ENCODE data around the gene ZNF212. TPM values are rescaled to one million over a fixed set of nuclear protein-coding genes. Genes with fewer than 3 reads are reported as not detected.
"Not testable (repeated sequence)": the region's sequence is repeated elsewhere in the genome, so short reads cannot be mapped to it uniquely, and the experiment has no call there.

Gene ZNF212
- total RNA-seq, 1 donor from 2014 or later = 11.7 TPM

- no peak for DNase-seq (ENCODE audit: low spot score)
Observed at GRCh38 chr7:149218469-149219420, 20.7 kb upstream of the ZNF212 start.

GRCh38 chr7:149220534-149220933, 18.9 kb upstream of the ZNF212 start:
- DNase-seq (ENCODE audit: low spot score) = no peak

- DNase-seq (ENCODE audit: low spot score) = no peak
Observed at GRCh38 chr7:149223176-149223575, 16.3 kb upstream of the ZNF212 start.

GRCh38 chr7:149223761-149224160, 15.7 kb upstream of the ZNF212 start:
- no peak for DNase-seq (ENCODE audit: low spot score)

GRCh38 chr7:149224352-149224751, 15.1 kb upstream of the ZNF212 start:
- no peak for DNase-seq (ENCODE audit: low spot score)

- DNase-seq (ENCODE audit: low spot score) = no peak
Observed at GRCh38 chr7:149225106-149225505, 14.3 kb upstream of the ZNF212 start.

GRCh38 chr7:149225656-149226055, 13.8 kb upstream of the ZNF212 start:
- DNase-seq (ENCODE audit: low spot score) = no peak

GRCh38 chr7:149226366-149226765, 13.1 kb upstream of the ZNF212 start:
- not testable (repeated sequence) for DNase-seq (ENCODE audit: low spot score)

GRCh38 chr7:149226840-149227494, 12.5 kb upstream of the ZNF212 start:
- DNase-seq (ENCODE audit: low spot score) = no peak

GRCh38 chr7:149228831-149229471, 10.5 kb upstream of the ZNF212 start:
- no peak for DNase-seq (ENCODE audit: low spot score)

GRCh38 chr7:149229526-149229925, 9.9 kb upstream of the ZNF212 start:
- no peak for DNase-seq (ENCODE audit: low spot score)

GRCh38 chr7:149232362-149232761, 7.1 kb upstream of the ZNF212 start:
- no peak for DNase-seq (ENCODE audit: low spot score)

GRCh38 chr7:149233655-149234204, 5.7 kb upstream of the ZNF212 start:
- not testable (repeated sequence) for DNase-seq (ENCODE audit: low spot score)

GRCh38 chr7:149237502-149237901, 1.9 kb upstream of the ZNF212 start:
- no peak for DNase-seq (ENCODE audit: low spot score)

GRCh38 chr7:149238051-149238450, 1.4 kb upstream of the ZNF212 start:
- DNase-seq (ENCODE audit: low spot score) = no peak

GRCh38 chr7:149240637-149241036, 1.2 kb downstream of the ZNF212 start:
- no peak for DNase-seq (ENCODE audit: low spot score)

- no peak for DNase-seq (ENCODE audit: low spot score)
Observed at GRCh38 chr7:149241696-149242095, 2.2 kb downstream of the ZNF212 start.

GRCh38 chr7:149245244-149245643, 5.8 kb downstream of the ZNF212 start:
- no peak for DNase-seq (ENCODE audit: low spot score)

GRCh38 chr7:149245744-149246143, 6.3 kb downstream of the ZNF212 start:
- no peak for DNase-seq (ENCODE audit: low spot score)

- DNase-seq (ENCODE audit: low spot score) = no peak
Observed at GRCh38 chr7:149248777-149249176, 9.3 kb downstream of the ZNF212 start.

- not testable (repeated sequence) for DNase-seq (ENCODE audit: low spot score)
Observed at GRCh38 chr7:149250151-149250550, 10.7 kb downstream of the ZNF212 start.

- not testable (repeated sequence) for DNase-seq (ENCODE audit: low spot score)
Observed at GRCh38 chr7:149251518-149251917, 12.1 kb downstream of the ZNF212 start.

All from mucosa of gallbladder (tissue), 1 donor.